Thyroid gland (tissue), 4 donors: ENCODE results near the gene MARK4.

Experiments
- CTCF ChIP-seq, 6 experiments: fragments of 200-600 bp in 3 of 6; fragments of 450-650 bp in 3 of 6; sonication (generic) in 3 of 6; IDR thresholded peaks; one replicate each; pipeline ENCODE4 v1.5.1; 2016 to 2019; ENCODE audit warnings: antibody characterized with exemption in 6 of 6, mild to moderate bottlenecking in 2 of 6, inconsistent platforms in 1 of 6, moderate library complexity in 1 of 6
- POLR2A ChIP-seq, 2 donors: fragments of 450-650 bp; IDR thresholded peaks; one replicate each; pipeline ENCODE4 v1.6.1; 2017; ENCODE audit warnings: antibody characterized with exemption in 2 of 2, mild to moderate bottlenecking in 2 of 2, moderate library complexity in 1 of 2

GRCh38 chr19:45320997-45321775 is 70.1 kb downstream of the MARK4 start:
- no peak for TF ChIP-seq CTCF (IDR thresholded peaks at IDR 0.05)
- TF ChIP-seq POLR2A (IDR thresholded peaks at IDR 0.05): no peak
